Right lobe of liver (tissue), 6 donors: ENCODE measurements around the gene SERPINA3. TPM values are rescaled to one million over a fixed set of nuclear protein-coding genes. Genes with fewer than 3 reads are reported as not detected.
A peak's percentile ranks its signal among the peaks of the same experiment; 100 is the strongest.

Experiments used
- ATAC-seq, 4 donors: fragments of 200-7000 bp; cut with Tn5 transposase; one replicate each; pipeline ENCODE4 v1.9.1; 2020; ENCODE audit warnings: mild to moderate bottlenecking in 4 of 4, moderate library complexity in 4 of 4
- DNase-seq, 3 donors: peaks; one replicate each; pipeline ENCODE4 v3.0.0-alpha.2; 2020
- H3K27ac ChIP-seq, 3 donors: fragments of 200-600 bp; one replicate each; pipeline ENCODE4 v1.8.0; 2022
- H3K27me3 ChIP-seq, 2 donors: fragments of 200-600 bp; one replicate each; pipeline ENCODE4 v1.8.0; 2022
- H3K36me3 ChIP-seq, 4 donors: fragments of 200-600 bp; sonication (generic) in 1 of 4; one replicate each; pipeline versions ENCODE4 v1.5.1 to v1.8.0; 2017 to 2022; ENCODE audit warnings: control low read depth in 1 of 4
- H3K4me1 ChIP-seq, 4 donors: fragments of 200-600 bp; sonication (generic) in 1 of 4; one replicate each; pipeline versions ENCODE4 v1.5.1 to v1.8.0; 2017 to 2022; ENCODE audit warnings: control low read depth in 1 of 4
- H3K4me3 ChIP-seq, 3 donors: fragments of 200-600 bp; one replicate each; pipeline ENCODE4 v1.8.0; 2022
- H3K9me3 ChIP-seq, 4 donors: fragments of 200-600 bp; sonication (generic) in 1 of 4; one replicate each; pipeline versions ENCODE4 v1.5.1 to v1.8.0; 2017 to 2022; ENCODE audit warnings: control low read depth in 1 of 4
- CTCF ChIP-seq, 4 donors: fragments of 200-600 bp in 3 of 4; fragments of 450-650 bp in 1 of 4; IDR thresholded peaks; one replicate each; pipeline versions ENCODE4 v1.5.1 to v1.8.0; 2016 to 2022; ENCODE audit warnings: antibody characterized with exemption in 4 of 4, mild to moderate bottlenecking in 2 of 4
- POLR2A ChIP-seq: fragments of 450-650 bp; IDR thresholded peaks from one replicate; pipeline ENCODE4 v1.6.1; 2017; ENCODE audit warnings: antibody characterized with exemption, mild to moderate bottlenecking
- WGBS: methylation state at CpG from one replicate; pipeline ENCODE4 v1.1.6; 2018; ENCODE audit warnings: low coverage, low lambda C conversion rate; ENCODE audit not compliant: insufficient coverage; ENCODE audit errors: missing lambda C conversion rate; 5-methylcytosine and 5-hydroxymethylcytosine counted together
- intact Hi-C, 2 donors: fragments of 100-400 bp; cut with DNase I; formaldehyde crosslinking; loops; one replicate each; pipeline versions ENCODE4 v1.11.2 to v1.14.1; 2022
- total RNA-seq, 6 experiments: library from RNA; depleted of rRNA in 2 of 6; stranded (reverse); fragments of >200 nt in 2 of 6; fragmentation: NEBNext Ultra II Directional in 3 of 6; extraction: Animal tissue kit (Norgen Biotek cat#: 25700) in 3 of 6; gene quantifications; one replicate each; pipeline versions ENCODE4 v1.1.0 to v1.2.4, GENCODE V29; 2016 to 2023
- donor health status: DM: no; HTN: yes; CAD: no.
- donor health status: DM: no; HTN: no; CAD: no.
- donor health status: DM: no; HTN: no; CAD: no.
- donor health status: DM: no; HTN: yes; CAD: no.
- donor health status: DM: no; HTN: yes; CAD: no.

Gene SERPINA3
- total RNA-seq, 6 experiments from 2014 or later: 5,211 to 12,749 (median 8,707) TPM

- no peak for TF ChIP-seq CTCF (IDR thresholded peaks at IDR 0.05)
- TF ChIP-seq POLR2A: no peak
- WGBS: 27% methylated on average over 7 of the region's 7 CpGs
- Histone ChIP-seq H3K9me3 (no peaks in the 10 kb centered on the region), H3K36me3 (peaks cover 0 to 2% (median under 1%) of the 10 kb centered on the region in 4 donors), H3K4me3 (peak overlapping the region; percentile 14 to 71 (median 60)), H3K27ac (peak overlapping the region in 2 of 3 donors; percentile 33 to 58), H3K4me1 (peaks cover 0 to 54% (median 11%) of the 10 kb centered on the region in 4 donors), H3K27me3 (no peaks in the 10 kb centered on the region)
- intact Hi-C loops: no loop called here
- no peak for DNase-seq
- ATAC-seq: peak; percentile 32 to 60 (median 48)
Observed at GRCh38 chr14:94582199-94582750, 29.9 kb upstream of the SERPINA3 start.

GRCh38 chr14:94582851-94583250 is 29.3 kb upstream of the SERPINA3 start:
- TF ChIP-seq CTCF (IDR thresholded peaks at IDR 0.05) (no peak), POLR2A (no peak)
- peak overlapping the region in 2 of 3 donors; percentile 33 to 58 for H3K27ac ChIP-seq
- WGBS: 37% methylated on average over 3 of the region's 3 CpGs
- H3K4me1 ChIP-seq: peaks cover 0 to 60% (median 14%) of the 10 kb centered on the region in 4 donors
- peaks cover 0 to 8% (median 4%) of the 10 kb centered on the region in 4 donors for H3K36me3 ChIP-seq
- intact Hi-C loops: no loop called here
- peak; percentile 52 to 73 (median 70) for ATAC-seq
- H3K27me3 ChIP-seq: no peaks in the 10 kb centered on the region
- H3K9me3 ChIP-seq: no peaks in the 10 kb centered on the region
- peak in 2 of 3 donors; percentile 84 to 89 for DNase-seq
- peak overlapping the region; percentile 14 to 71 (median 60) for H3K4me3 ChIP-seq

GRCh38 chr14:94583557-94583956 is 28.6 kb upstream of the SERPINA3 start:
- H3K4me3 ChIP-seq: peak overlapping the region in 2 of 3 donors; percentile 19 to 71
- H3K9me3 ChIP-seq: no peaks in the 10 kb centered on the region
- no peak for TF ChIP-seq CTCF (IDR thresholded peaks at IDR 0.05)
- TF ChIP-seq POLR2A: no peak
- no peaks in the 10 kb centered on the region for H3K27me3 ChIP-seq
- H3K27ac ChIP-seq: peak overlapping the region in 2 of 3 donors; percentile 46 to 58
- H3K4me1 ChIP-seq: peaks cover 0 to 67% (median 14%) of the 10 kb centered on the region in 4 donors
- ATAC-seq (no peak), DNase-seq (no peak)
- intact Hi-C loops: no loop called here
- WGBS: no CpG with 5 or more reads among the region's 4 CpGs
- H3K36me3 ChIP-seq: peaks cover 0 to 13% (median 6%) of the 10 kb centered on the region in 4 donors

GRCh38 chr14:94584591-94585280 is 27.5 kb upstream of the SERPINA3 start:
- peaks cover 0 to 67% (median 14%) of the 10 kb centered on the region in 4 donors for H3K4me1 ChIP-seq
- H3K27ac ChIP-seq: peak overlapping the region in 1 of 3 donors; percentile 8
- H3K36me3 ChIP-seq: peaks cover 0 to 22% (median 11%) of the 10 kb centered on the region in 4 donors
- H3K9me3 ChIP-seq: no peaks in the 10 kb centered on the region
- DNase-seq (no peak), ATAC-seq (peak in 3 of 4 donors; percentile 8 to 28 (median 26))
- no peak for TF ChIP-seq POLR2A
- TF ChIP-seq CTCF (IDR thresholded peaks at IDR 0.05): no peak
- H3K27me3 ChIP-seq: no peaks in the 10 kb centered on the region
- intact Hi-C loops: no loop called here
- no peak overlapping the region for H3K4me3 ChIP-seq
- 51% methylated on average over 4 of the region's 5 CpGs for WGBS
